Spleen (tissue), 11 donors: ENCODE data around the gene FAHD2B. TPM values are rescaled to one million over a fixed set of nuclear protein-coding genes. Genes with fewer than 3 reads are reported as not detected.
A peak's percentile ranks its signal among the peaks of the same experiment; 100 is the strongest.
"Not testable (repeated sequence)": the region's sequence is repeated elsewhere in the genome, so short reads cannot be mapped to it uniquely, and the experiment has no call there.

Experiments used
- DNase-seq: peaks from one replicate; pipeline ENCODE4 v3.0.0-alpha.2; 2020
- H3K27ac ChIP-seq, 8 donors: fragments of 200-600 bp; sonication (generic) in 7 of 8; 1 replicate in 4 of 8; 2 replicates in 4 of 8; pipeline versions ENCODE4 v1.5.0 to v1.8.0; 2016 to 2021; ENCODE audit warnings: inconsistent platforms in 4 of 8, mild to moderate bottlenecking in 4 of 8, moderate library complexity in 1 of 8
- H3K27me3 ChIP-seq, 7 donors: fragments of 200-600 bp; sonication (generic) in 6 of 7; replicated peaks in 1 of 7; 1 replicate in 4 of 7; 2 replicates in 3 of 7; pipeline versions ENCODE4 v1.5.0 to v1.8.0; 2016 to 2021; ENCODE audit warnings: inconsistent platforms in 3 of 7, mild to moderate bottlenecking in 1 of 7
- H3K36me3 ChIP-seq, 6 donors: fragments of 200-600 bp; sonication (generic) in 5 of 6; 1 replicate in 4 of 6; 2 replicates in 2 of 6; pipeline versions ENCODE4 v1.5.0 to v1.8.0; 2016 to 2021; ENCODE audit warnings: inconsistent platforms in 2 of 6
- H3K4me1 ChIP-seq, 6 donors: fragments of 200-600 bp; sonication (generic) in 5 of 6; 1 replicate in 3 of 6; 2 replicates in 3 of 6; pipeline versions ENCODE4 v1.5.0 to v1.8.0; 2016 to 2021; ENCODE audit warnings: inconsistent platforms in 3 of 6
- H3K4me3 ChIP-seq, 8 donors: fragments of 200-600 bp; sonication (generic) in 7 of 8; 1 replicate in 4 of 8; 2 replicates in 4 of 8; pipeline versions ENCODE4 v1.5.0 to v1.8.0; 2016 to 2021; ENCODE audit warnings: inconsistent platforms in 4 of 8, mild to moderate bottlenecking in 4 of 8, moderate library complexity in 2 of 8
- H3K9me3 ChIP-seq, 8 donors: fragments of 200-600 bp; sonication (generic) in 7 of 8; 1 replicate in 4 of 8; 2 replicates in 4 of 8; pipeline versions ENCODE4 v1.5.0 to v1.8.0; 2016 to 2021; ENCODE audit warnings: inconsistent platforms in 4 of 8
- POLR2A ChIP-seq, 3 donors: fragments of 450-650 bp; IDR thresholded peaks; one replicate each; pipeline ENCODE4 v1.5.1; 2017; ENCODE audit warnings: antibody characterized with exemption in 3 of 3, mild to moderate bottlenecking in 1 of 3
- POLR2AphosphoS5 ChIP-seq, 3 donors: sonication (generic); formaldehyde crosslinking; IDR thresholded peaks; one replicate each; pipeline ENCODE4 v1.5.1; 2017; ENCODE audit warnings: antibody characterized with exemption in 3 of 3
- WGBS, 5 donors: extraction: QIAGEN DNeasy Blood & Tissue Kit in 3 of 5; methylation state at CpG; one replicate each; pipeline versions ENCODE4 v1.1.5 to v1.1.7; 2013 to 2018; 5-methylcytosine and 5-hydroxymethylcytosine counted together
- intact Hi-C: fragments of 100-400 bp; cut with DNase I; formaldehyde crosslinking; loops from one replicate; pipeline ENCODE4 v1.15.0; 2023; ENCODE audit warnings: low total_unique reads
- polyA plus RNA-seq, 3 donors: library from polyadenylated mRNA; stranded (reverse); fragments of 200-250 nt; gene quantifications; one replicate each; pipeline ENCODE4 v1.2.1, GENCODE V29; 2013
- total RNA-seq, 7 donors: library from RNA; depleted of rRNA in 3 of 7; stranded (reverse); fragments of >200 nt in 3 of 7; fragmentation: NEBNext Ultra II Directional in 4 of 7; extraction: Animal tissue kit (Norgen Biotek cat#: 25700) in 4 of 7; gene quantifications; one replicate each; pipeline versions ENCODE4 v1.1.0 to v1.2.1, GENCODE V29; 2016 to 2021
- TF ChIP-seq, protein P1 (sequence below), 11 experiments: fragments of 200-600 bp in 7 of 11; fragments of 450-650 bp in 4 of 11; sonication (generic) in 4 of 11; IDR thresholded peaks in 8 of 11; conservative IDR thresholded peaks in 3 of 11; 1 replicate in 7 of 11; 2 replicates in 4 of 11; pipeline versions ENCODE4 v1.4.0 to v1.8.0; 2016 to 2021; ENCODE audit warnings: antibody characterized with exemption in 11 of 11, inconsistent platforms in 4 of 11, mild to moderate bottlenecking in 1 of 11
- donor health status: healthy with polysubstance abuse.
- donor health status: DM: no; HTN: no; CAD: no; lungs with moderate emphysema.
- donor health status: DM: no; HTN: no; CAD: no.
- donor health status: Bipolar disorder and iron deficiency.
- donor health status: healthy.
- donor health status: DM: no; HTN: no; CAD: no.
- donor health status: DM: yes; HTN: yes; CAD: no.

The FAHD2B gene
- total and polyA plus RNA-seq, 10 donors, result 4.6 to 12.8 (median 8.1) TPM

DNA sequence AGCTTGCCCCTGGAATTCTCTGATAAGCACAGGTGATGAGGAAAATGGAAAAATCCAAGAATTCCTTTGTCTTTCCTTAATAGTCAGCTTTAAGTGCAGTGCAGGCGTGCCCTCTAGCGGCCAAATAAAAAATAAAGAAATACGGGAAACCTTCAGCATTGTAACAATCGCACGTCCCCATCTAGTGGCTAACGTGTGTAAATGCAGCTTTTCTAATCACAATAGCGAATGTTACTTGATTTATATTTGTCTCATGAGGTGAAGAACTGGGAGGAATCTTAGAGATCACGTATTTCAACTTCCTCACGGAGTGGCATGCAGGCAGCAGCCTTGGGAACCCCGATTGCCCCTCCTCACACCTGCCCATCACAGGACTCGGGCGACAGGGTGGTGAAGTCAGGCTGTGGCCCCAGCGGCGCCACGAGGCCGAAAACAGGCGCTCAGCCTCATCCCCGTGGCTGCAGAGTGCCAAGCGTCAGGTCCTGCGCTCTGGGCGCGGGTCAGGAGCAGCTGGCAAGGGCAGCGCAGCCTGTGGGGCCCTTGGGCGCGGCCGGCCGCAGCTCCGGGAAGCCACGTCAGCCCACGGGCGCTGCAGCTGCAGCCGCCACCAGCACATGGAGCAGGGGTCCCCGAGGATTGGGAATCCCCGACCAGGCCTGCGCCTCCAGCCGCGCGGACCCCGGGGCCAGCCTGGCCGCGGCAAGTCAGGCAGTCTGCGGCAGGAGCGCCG, 17.8 kb upstream of the FAHD2B start:
- 0 to 1% (median 0%) methylated on average over 16 to 41 of the region's 44 CpGs for WGBS, 5 donors
- H3K4me3 ChIP-seq, result peak overlapping the region; percentile 54 to 92 (median 73)
- intact Hi-C loops, result not testable (repeated sequence)

DNA sequence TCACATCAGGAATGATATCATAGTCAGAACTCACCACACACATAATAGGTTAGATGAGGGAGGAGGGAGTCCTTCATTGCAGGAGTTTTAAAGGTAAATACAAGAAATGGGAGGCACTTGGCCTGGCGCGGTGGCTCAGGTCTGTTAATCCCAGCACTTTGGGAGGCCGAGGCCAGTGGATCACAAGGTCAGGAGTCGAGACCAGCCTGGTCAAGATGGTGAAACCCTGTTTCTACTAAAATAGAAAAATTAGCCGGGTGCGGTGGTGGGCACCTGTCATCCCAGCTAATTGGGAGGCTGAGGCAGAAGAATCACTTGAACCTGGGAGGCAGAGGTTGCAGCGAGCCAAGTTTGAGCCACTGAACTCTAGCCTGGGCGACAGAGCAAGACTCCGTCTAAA, 16.6 kb upstream of the FAHD2B start:
- intact Hi-C loops, H3K4me3 ChIP-seq, H3K27me3 ChIP-seq, H3K36me3 ChIP-seq, H3K9me3 ChIP-seq, DNase-seq, H3K27ac ChIP-seq: not testable (repeated sequence)
- WGBS, 5 donors, result 81 to 95% (median 89%) methylated on average over 9 of the region's 9 CpGs
- H3K4me1 ChIP-seq, result peaks cover 0 to 10% (median 0%) of the 10 kb centered on the region in 6 donors

More for the DNA sequence above, 17.8 kb upstream of the FAHD2B start:
- Histone ChIP-seq H3K4me1 (peaks cover 0 to 12% (median 0%) of the 10 kb centered on the region in 6 donors), H3K27ac (peak overlapping the region; percentile 81 to 95 (median 92))
- not testable (repeated sequence) for H3K36me3 ChIP-seq, H3K9me3 ChIP-seq, H3K27me3 ChIP-seq
- TF ChIP-seq, protein P1, sequence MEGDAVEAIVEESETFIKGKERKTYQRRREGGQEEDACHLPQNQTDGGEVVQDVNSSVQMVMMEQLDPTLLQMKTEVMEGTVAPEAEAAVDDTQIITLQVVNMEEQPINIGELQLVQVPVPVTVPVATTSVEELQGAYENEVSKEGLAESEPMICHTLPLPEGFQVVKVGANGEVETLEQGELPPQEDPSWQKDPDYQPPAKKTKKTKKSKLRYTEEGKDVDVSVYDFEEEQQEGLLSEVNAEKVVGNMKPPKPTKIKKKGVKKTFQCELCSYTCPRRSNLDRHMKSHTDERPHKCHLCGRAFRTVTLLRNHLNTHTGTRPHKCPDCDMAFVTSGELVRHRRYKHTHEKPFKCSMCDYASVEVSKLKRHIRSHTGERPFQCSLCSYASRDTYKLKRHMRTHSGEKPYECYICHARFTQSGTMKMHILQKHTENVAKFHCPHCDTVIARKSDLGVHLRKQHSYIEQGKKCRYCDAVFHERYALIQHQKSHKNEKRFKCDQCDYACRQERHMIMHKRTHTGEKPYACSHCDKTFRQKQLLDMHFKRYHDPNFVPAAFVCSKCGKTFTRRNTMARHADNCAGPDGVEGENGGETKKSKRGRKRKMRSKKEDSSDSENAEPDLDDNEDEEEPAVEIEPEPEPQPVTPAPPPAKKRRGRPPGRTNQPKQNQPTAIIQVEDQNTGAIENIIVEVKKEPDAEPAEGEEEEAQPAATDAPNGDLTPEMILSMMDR (IDR thresholded peaks at IDR 0.05 in 8 of 11, conservative IDR thresholded peaks at IDR 0.05 in 3 of 11), result peak; percentile 71 to 99 (median 87)
- peak; percentile 91 for DNase-seq

DNA sequence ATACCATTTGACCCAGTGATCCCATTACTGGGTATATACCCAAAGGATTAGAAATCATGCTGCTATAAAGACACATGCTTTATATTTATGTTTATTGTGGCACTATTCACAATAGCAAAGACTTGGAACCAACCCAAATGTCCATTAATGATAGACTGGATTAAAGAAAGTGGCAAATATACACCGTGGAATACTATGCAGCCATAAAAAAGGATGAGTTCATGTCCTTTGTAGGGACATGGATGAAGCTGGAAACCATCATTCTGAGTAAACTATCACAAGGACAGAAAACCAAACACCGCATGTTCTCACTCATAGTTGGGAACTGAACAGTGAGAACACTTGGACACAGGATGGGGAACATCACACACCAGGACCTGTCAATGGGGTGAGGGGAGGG, 12.2 kb upstream of the FAHD2B start:
- 88 to 96% (median 93%) methylated on average over 2 of the region's 2 CpGs for WGBS, 5 donors
- DNase-seq, H3K36me3 ChIP-seq, H3K4me3 ChIP-seq, H3K4me1 ChIP-seq, intact Hi-C loops, H3K27me3 ChIP-seq, H3K27ac ChIP-seq: not testable (repeated sequence)
- peaks cover 0 to 11% (median 0%) of the 10 kb centered on the region in 8 donors for H3K9me3 ChIP-seq

DNA sequence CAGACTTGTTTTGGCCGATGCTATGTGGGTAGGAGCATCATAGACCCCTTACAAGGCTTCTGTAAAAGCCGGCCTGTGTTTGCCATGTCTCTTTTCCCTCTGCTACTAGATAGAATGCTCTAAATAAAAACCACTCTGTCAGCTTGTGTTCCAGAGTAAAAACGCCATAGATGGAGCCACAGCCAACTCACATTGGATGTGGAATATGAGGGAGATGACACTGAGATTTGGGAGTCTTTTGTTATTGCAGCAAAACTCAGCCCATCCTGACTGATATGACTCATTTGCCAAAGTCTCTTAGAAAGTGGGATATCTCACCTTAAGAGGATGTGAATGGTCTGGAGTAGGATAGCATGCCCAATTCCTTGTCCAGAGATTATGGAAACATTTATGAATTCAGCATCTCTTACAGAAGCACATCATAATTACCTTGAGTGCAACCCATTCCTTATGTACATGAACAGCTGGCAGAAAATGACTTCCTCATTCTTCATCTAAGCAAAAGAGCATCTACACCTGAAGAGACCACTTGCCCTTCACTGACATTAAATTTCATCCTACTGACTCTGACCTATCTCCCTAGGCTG, 4.2 kb upstream of the FAHD2B start:
- H3K36me3 ChIP-seq, H3K4me3 ChIP-seq, H3K27me3 ChIP-seq, H3K27ac ChIP-seq, H3K9me3 ChIP-seq, intact Hi-C loops, DNase-seq: not testable (repeated sequence)
- 81 to 91% (median 87%) methylated on average over 3 of the region's 3 CpGs for WGBS, 5 donors
- H3K4me1 ChIP-seq, result peaks cover 0 to 11% (median 9%) of the 10 kb centered on the region in 6 donors

DNA sequence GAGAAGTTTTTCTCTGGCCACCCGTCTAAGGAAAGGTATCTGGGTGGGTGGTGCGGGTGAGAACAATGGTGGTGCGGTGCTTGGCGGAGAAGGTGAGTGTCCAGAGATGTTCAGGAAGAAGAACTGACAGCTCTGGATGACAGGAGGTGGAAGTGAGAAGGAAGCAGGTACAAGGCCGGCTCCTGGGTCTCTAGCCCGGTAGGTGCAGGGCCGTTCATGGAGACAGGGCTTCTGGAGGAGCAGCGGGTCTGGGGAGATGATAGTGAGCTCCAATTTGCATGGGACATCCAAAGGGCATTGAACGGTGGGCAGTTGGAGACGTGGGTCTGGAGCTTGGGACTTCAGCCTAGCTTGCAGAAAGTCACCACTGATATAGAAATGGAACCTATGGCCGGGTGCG, 979 bp upstream of the FAHD2B start:
- TF ChIP-seq, protein P1 (IDR thresholded peaks at IDR 0.05 in 8 of 11, conservative IDR thresholded peaks at IDR 0.05 in 3 of 11), result no peak
- TF ChIP-seq POLR2A (IDR thresholded peaks at IDR 0.05), result no peak
- TF ChIP-seq POLR2AphosphoS5 (IDR thresholded peaks at IDR 0.05), result no peak
- WGBS, 5 donors, result 79 to 89% (median 86%) methylated on average over 12 of the region's 12 CpGs
- no peak overlapping the region for H3K27ac ChIP-seq
- H3K9me3 ChIP-seq, result no peaks in the 10 kb centered on the region
- H3K27me3 ChIP-seq, result no peaks in the 10 kb centered on the region
- H3K4me1 ChIP-seq, result peaks cover 0 to 13% (median 9%) of the 10 kb centered on the region in 6 donors
- DNase-seq, result no peak
- H3K4me3 ChIP-seq, result peak overlapping the region in 1 of 8 donors; percentile 62
- intact Hi-C loops, result no loop called here
- no peaks in the 10 kb centered on the region for H3K36me3 ChIP-seq

DNA sequence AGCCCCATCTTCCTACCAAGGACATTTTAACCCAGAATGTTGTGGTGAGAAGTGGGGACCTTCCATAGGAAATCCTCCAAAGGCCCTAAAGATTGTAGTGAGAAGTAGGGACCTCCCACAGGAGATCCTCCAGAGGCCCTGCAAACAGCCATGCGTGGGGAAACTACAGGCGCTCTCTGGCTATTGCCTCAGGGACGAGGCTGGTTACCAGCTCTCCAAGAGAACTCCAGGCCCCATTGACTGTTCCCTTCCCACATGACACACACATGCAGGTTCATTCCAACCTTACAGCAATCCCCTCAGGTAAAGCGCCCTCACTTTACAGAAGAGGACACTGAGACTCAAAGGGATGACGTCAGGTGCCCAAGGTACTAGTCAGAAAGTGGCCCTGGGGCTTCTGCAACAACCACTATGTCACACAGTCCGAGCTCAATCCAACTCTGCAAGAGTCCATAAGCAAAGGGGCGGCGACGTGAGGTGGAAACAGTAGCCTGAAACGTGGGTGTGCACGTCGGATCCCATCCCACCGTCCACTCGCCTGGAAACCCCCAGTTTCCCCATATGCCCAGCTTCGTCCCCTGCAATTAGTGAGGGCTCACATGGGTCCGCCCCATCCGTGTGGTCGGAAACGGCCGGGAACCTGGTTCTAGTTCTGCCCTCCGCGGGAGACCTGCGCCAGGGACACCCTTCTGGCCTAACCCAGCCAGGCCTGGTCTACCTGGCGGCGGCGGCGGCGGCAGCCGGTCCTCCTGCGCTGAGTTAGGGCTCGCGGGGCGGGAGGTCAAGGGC, 505 bp downstream of the FAHD2B start:
- H3K27ac ChIP-seq, H3K9me3 ChIP-seq, H3K36me3 ChIP-seq, intact Hi-C loops, DNase-seq, H3K27me3 ChIP-seq: not testable (repeated sequence)
- peak overlapping the region in 3 of 8 donors; percentile 34 to 62 (median 40) for H3K4me3 ChIP-seq
- peaks cover 0 to 13% (median 9%) of the 10 kb centered on the region in 6 donors for H3K4me1 ChIP-seq
- WGBS, 5 donors, result 75 to 90% (median 82%) methylated on average over 3 to 4 of the region's 33 CpGs

DNA sequence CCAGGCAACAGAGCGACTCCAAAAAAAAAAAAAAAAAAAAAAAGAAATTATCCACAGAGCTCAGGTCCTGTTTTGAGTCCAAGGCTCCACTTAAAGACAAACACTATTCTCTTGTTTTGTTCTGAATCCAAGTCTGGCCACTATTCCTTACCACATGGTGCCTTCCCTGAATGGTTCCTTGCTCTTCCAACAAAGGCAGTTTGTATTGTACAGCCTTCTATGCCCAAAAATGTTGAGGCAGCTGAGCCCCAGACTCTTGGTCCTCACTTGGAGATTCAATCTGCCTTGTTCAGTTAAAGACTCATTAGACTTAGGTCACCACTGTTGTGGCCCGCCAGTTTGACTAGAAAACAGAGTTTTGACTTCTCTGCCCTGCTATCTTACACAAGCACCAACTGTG, 1.7 kb downstream of the FAHD2B start:
- WGBS, 5 donors, result 88 to 98% (median 96%) methylated on average over 2 of the region's 2 CpGs
- H3K9me3 ChIP-seq, H3K27me3 ChIP-seq, H3K36me3 ChIP-seq, intact Hi-C loops, H3K4me3 ChIP-seq, DNase-seq, H3K27ac ChIP-seq: not testable (repeated sequence)
- H3K4me1 ChIP-seq, result peaks cover 0 to 13% (median 9%) of the 10 kb centered on the region in 6 donors

DNA sequence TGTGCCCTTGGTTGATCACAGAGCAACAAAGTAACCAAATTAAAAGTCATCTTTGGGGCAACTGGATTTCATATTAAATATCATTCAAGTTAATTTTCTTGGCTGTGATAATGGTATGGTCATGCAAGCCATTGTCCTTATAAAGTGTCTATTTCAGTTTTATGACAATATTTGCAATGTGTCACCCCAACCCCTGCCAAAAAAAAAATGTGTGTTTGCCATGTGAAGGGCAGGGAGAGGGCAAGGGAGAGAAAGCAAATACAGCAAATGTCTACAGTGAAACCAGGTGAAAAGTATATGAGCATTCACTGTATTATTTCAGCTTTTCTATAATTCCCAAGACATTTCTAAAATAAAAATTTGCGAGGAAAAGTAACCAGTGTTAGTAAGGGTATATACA, 6.0 kb downstream of the FAHD2B start:
- WGBS, 5 donors, result 95 to 100% (median 100%) methylated on average over 1 of the region's 1 CpG
- DNase-seq, H3K36me3 ChIP-seq, H3K4me1 ChIP-seq, H3K27ac ChIP-seq, H3K9me3 ChIP-seq, H3K27me3 ChIP-seq, intact Hi-C loops, H3K4me3 ChIP-seq: not testable (repeated sequence)
